Measurements from ENCODE around the gene SPAG16. TPM values are rescaled to one million over a fixed set of nuclear protein-coding genes. Genes with fewer than 3 reads are reported as not detected.

Gene SPAG16
- total RNA-seq, 1 experiment from 2014 or later, result 21.5 TPM

- CTCF ChIA-PET, result no interaction called here
- Mint-ChIP-seq H3K36me3 (ENCODE audit: insufficient read depth, unreplicated experiment) (no peaks in the 10 kb centered on the region), H3K27ac (ENCODE audit: unreplicated experiment) (no peak overlapping the region), H3K9me3 (ENCODE audit: unreplicated experiment) (peaks cover 10% of the 10 kb centered on the region), H3K4me1 (ENCODE audit: low read depth, unreplicated experiment) (no peaks in the 10 kb centered on the region), H3K4me3 (ENCODE audit: unreplicated experiment) (no peak overlapping the region), H3K27me3 (ENCODE audit: insufficient read depth, unreplicated experiment) (no peaks in the 10 kb centered on the region)
- no peak for DNase-seq
- Histone ChIP-seq H3K4me1 (no peaks in the 10 kb centered on the region), H3K4me3 (ENCODE audit: low read depth, low read length) (no peak overlapping the region), H3K36me3 (ENCODE audit: control insufficient read depth, insufficient read depth, low read length) (no peaks in the 10 kb centered on the region), H3K9me3 (no peaks in the 10 kb centered on the region; the same call in 1 of the 2 replicates), H3K27me3 (replicated peaks; ENCODE audit: control insufficient read depth, insufficient read depth, low read length) (no peaks in the 10 kb centered on the region)
- POLR2A ChIA-PET, result no interaction called here
- no peak for TF ChIP-seq CTCF (IDR thresholded peaks at IDR 0.05; ENCODE audit: insufficient read depth in 1 of 2, low read depth in 1 of 2, low read length in 1 of 2, severe bottlenecking in 1 of 2, unreplicated experiment in 1 of 2)
- no TSS peak for BruUV-seq (replicated peaks)
- intact Hi-C loops (cut with micrococcal nuclease; ENCODE audit: unreplicated experiment), result no loop called here
Measured at GRCh38 chr2:214038186-214038585, 753.9 kb downstream of the SPAG16 start.

GRCh38 chr2:214050731-214051130 is 766.5 kb downstream of the SPAG16 start:
- Mint-ChIP-seq H3K9me3 (ENCODE audit: unreplicated experiment) (peaks cover 12% of the 10 kb centered on the region), H3K4me3 (ENCODE audit: unreplicated experiment) (no peak overlapping the region), H3K27me3 (ENCODE audit: insufficient read depth, unreplicated experiment) (no peaks in the 10 kb centered on the region), H3K36me3 (ENCODE audit: insufficient read depth, unreplicated experiment) (no peaks in the 10 kb centered on the region), H3K4me1 (ENCODE audit: low read depth, unreplicated experiment) (no peaks in the 10 kb centered on the region), H3K27ac (ENCODE audit: unreplicated experiment) (no peak overlapping the region)
- no peak overlapping the region for H3K4me3 ChIP-seq (ENCODE audit: low read depth, low read length)
- ChIA-PET POLR2A (no interaction called here), CTCF (no interaction called here)
- no peaks in the 10 kb centered on the region for H3K27me3 ChIP-seq (replicated peaks; ENCODE audit: control insufficient read depth, insufficient read depth, low read length)
- intact Hi-C loops (cut with micrococcal nuclease; ENCODE audit: unreplicated experiment), result no loop called here
- TF ChIP-seq CTCF (IDR thresholded peaks at IDR 0.05; ENCODE audit: insufficient read depth in 1 of 2, low read depth in 1 of 2, low read length in 1 of 2, severe bottlenecking in 1 of 2, unreplicated experiment in 1 of 2), result no peak
- BruUV-seq (replicated peaks), result no TSS peak
- DNase-seq, result no peak
- peaks cover 7% of the 10 kb centered on the region; the same call in 1 of the 2 replicates for H3K9me3 ChIP-seq
- no peaks in the 10 kb centered on the region for H3K36me3 ChIP-seq (ENCODE audit: control insufficient read depth, insufficient read depth, low read length)
- no peaks in the 10 kb centered on the region for H3K4me1 ChIP-seq

GRCh38 chr2:214051585-214051984 is 767.3 kb downstream of the SPAG16 start:
- no peaks in the 10 kb centered on the region for H3K36me3 Mint-ChIP-seq (ENCODE audit: insufficient read depth, unreplicated experiment)
- peaks cover 4% of the 10 kb centered on the region for H3K9me3 Mint-ChIP-seq (ENCODE audit: unreplicated experiment)
- TF ChIP-seq CTCF (IDR thresholded peaks at IDR 0.05; ENCODE audit: insufficient read depth in 1 of 2, low read depth in 1 of 2, low read length in 1 of 2, severe bottlenecking in 1 of 2, unreplicated experiment in 1 of 2), result no peak
- intact Hi-C loops (cut with micrococcal nuclease; ENCODE audit: unreplicated experiment), result no loop called here
- no peaks in the 10 kb centered on the region for H3K4me1 ChIP-seq
- DNase-seq, result no peak
- no peaks in the 10 kb centered on the region for H3K27me3 Mint-ChIP-seq (ENCODE audit: insufficient read depth, unreplicated experiment)
- BruUV-seq (replicated peaks), result no TSS peak
- no peaks in the 10 kb centered on the region for H3K27me3 ChIP-seq (replicated peaks; ENCODE audit: control insufficient read depth, insufficient read depth, low read length)
- H3K9me3 ChIP-seq, result peaks cover under 1% of the 10 kb centered on the region; the same call in 1 of the 2 replicates
- H3K4me3 ChIP-seq (ENCODE audit: low read depth, low read length), result no peak overlapping the region
- no peak overlapping the region for H3K4me3 Mint-ChIP-seq (ENCODE audit: unreplicated experiment)
- H3K4me1 Mint-ChIP-seq (ENCODE audit: low read depth, unreplicated experiment), result no peaks in the 10 kb centered on the region
- POLR2A ChIA-PET, result no interaction called here
- CTCF ChIA-PET, result no interaction called here
- H3K36me3 ChIP-seq (ENCODE audit: control insufficient read depth, insufficient read depth, low read length), result no peaks in the 10 kb centered on the region
- H3K27ac Mint-ChIP-seq (ENCODE audit: unreplicated experiment), result no peak overlapping the region
